K562 (cell line): ENCODE data around the gene EHD2. TPM values are rescaled to one million over a fixed set of nuclear protein-coding genes. Genes with fewer than 3 reads are reported as not detected.

Experiments used
- ARHGAP35 ChIP-seq: fragments of 450-650 bp; IDR thresholded peaks from 2 replicates; pipeline ENCODE4 v1.6.1; 2018; ENCODE audit not compliant: partially characterized antibody
- ASH1L ChIP-seq: fragments of 450-650 bp; IDR thresholded peaks from 2 replicates; pipeline ENCODE4 v1.6.1; 2018; ENCODE audit warnings: borderline replicate concordance, mild to moderate bottlenecking, low read depth; ENCODE audit not compliant: partially characterized antibody
- EHMT2 ChIP-seq: fragments of 450-650 bp; IDR thresholded peaks from 2 replicates; pipeline ENCODE4 v1.6.1; 2018; ENCODE audit warnings: antibody characterized with exemption
- EP300 ChIP-seq: IDR thresholded peaks from 2 replicates; pipeline ENCODE4 v1.6.1; 2012; ENCODE audit warnings: low read length, improper control_type of control experiment
- HIVEP1 ChIP-seq: fragments of 250-450 bp; sonication (Bioruptor Pico); IDR thresholded peaks from 2 replicates; pipeline ENCODE4 v1.4.0; 2020; ENCODE audit warnings: mild to moderate bottlenecking
- KLF10 ChIP-seq: fragments of 250-450 bp; sonication (Bioruptor Pico); IDR thresholded peaks from 2 replicates; pipeline ENCODE4 v1.6.1; 2021; ENCODE audit warnings: matching md5 sums
- RBM15 ChIP-seq: fragments of 200-400 bp; formaldehyde crosslinking; IDR thresholded peaks from 2 replicates; pipeline ENCODE4 v1.6.1; 2018; ENCODE audit warnings: mild to moderate bottlenecking, low read length, moderate library complexity; ENCODE audit not compliant: insufficient read depth
- SMAD4 ChIP-seq: fragments of 250-450 bp; sonication (Bioruptor Pico); conservative IDR thresholded peaks from 2 replicates; pipeline ENCODE4 v1.8.0; 2021; ENCODE audit warnings: inconsistent platforms, mild to moderate bottlenecking, moderate library complexity
- STAT5B ChIP-seq: fragments of 250-450 bp; sonication (Bioruptor Pico); IDR thresholded peaks from 2 replicates; pipeline ENCODE4 v1.8.0; 2021; ENCODE audit warnings: mild to moderate bottlenecking, inconsistent platforms
- ZNF561 ChIP-seq: fragments of 450-650 bp; formaldehyde crosslinking; conservative IDR thresholded peaks from 2 replicates; pipeline ENCODE4 v1.4.0; 2020; ENCODE audit warnings: mild to moderate bottlenecking, moderate library complexity
- ZNF778 ChIP-seq: fragments of 450-650 bp; formaldehyde crosslinking; IDR thresholded peaks from 2 replicates; pipeline ENCODE4 v1.4.0; 2020; ENCODE audit warnings: mild to moderate bottlenecking, moderate library complexity
- polyA plus RNA-seq, 8 experiments: library from polyadenylated mRNA; depleted of rRNA in 4 of 8; stranded (reverse) in 5 of 8; unstranded in 3 of 8; fragments of >200 nt; fragmentation: Nextera tagmentation in 2 of 8; fragmentation: Illumina TruSeq in 1 of 8; extraction: Ambion mirVana in 2 of 8; extraction: Trizol in 1 of 8; gene quantifications; 2 replicates each; pipeline versions ENCODE4 v1.2.1 to v1.2.3, GENCODE V29; 2011 to 2014; ENCODE audit warnings: inconsistent platforms in 1 of 8, missing spikeins in 1 of 8
- total RNA-seq, 7 experiments: library from RNA; depleted of rRNA in 6 of 7; stranded (reverse); fragments of >200 nt in 6 of 7; fragmentation: Illumina TruSeq in 2 of 7; extraction: Trizol in 2 of 7; gene quantifications; 2 replicates each; pipeline versions ENCODE4 v1.2.1 to v1.2.3, GENCODE V29; 2011 to 2021; ENCODE audit warnings: low replicate concordance in 1 of 7
- TF ChIP-seq, protein P1 (sequence below), 2 experiments: fragments of 450-650 bp in 1 of 2; sonication (generic) in 1 of 2; formaldehyde crosslinking in 1 of 2; IDR thresholded peaks; 2 replicates each; pipeline versions ENCODE4 v1.7.1 to v1.9.0; 2016 to 2022; ENCODE audit warnings: inconsistent platforms in 1 of 2, mild to moderate bottlenecking in 1 of 2, missing genetic modification reagents in 1 of 2
- TF ChIP-seq, protein P2 (sequence below): sonication (generic); formaldehyde crosslinking; IDR thresholded peaks from 2 replicates; pipeline ENCODE4 v1.8.1; 2022; ENCODE audit warnings: missing genetic modification reagents
- TF ChIP-seq, protein P3 (sequence below): sonication (generic); formaldehyde crosslinking; IDR thresholded peaks from 2 replicates; pipeline ENCODE4 v1.8.0; 2022; ENCODE audit warnings: missing genetic modification reagents, mild to moderate bottlenecking, borderline replicate concordance

Gene EHD2
- total and polyA plus RNA-seq, 9 of the 15 experiments (the other 6 are each of a cell fraction or from before 2014, with no cell fraction given): 1.7 to 32.2 (median 3.0) TPM

DNA sequence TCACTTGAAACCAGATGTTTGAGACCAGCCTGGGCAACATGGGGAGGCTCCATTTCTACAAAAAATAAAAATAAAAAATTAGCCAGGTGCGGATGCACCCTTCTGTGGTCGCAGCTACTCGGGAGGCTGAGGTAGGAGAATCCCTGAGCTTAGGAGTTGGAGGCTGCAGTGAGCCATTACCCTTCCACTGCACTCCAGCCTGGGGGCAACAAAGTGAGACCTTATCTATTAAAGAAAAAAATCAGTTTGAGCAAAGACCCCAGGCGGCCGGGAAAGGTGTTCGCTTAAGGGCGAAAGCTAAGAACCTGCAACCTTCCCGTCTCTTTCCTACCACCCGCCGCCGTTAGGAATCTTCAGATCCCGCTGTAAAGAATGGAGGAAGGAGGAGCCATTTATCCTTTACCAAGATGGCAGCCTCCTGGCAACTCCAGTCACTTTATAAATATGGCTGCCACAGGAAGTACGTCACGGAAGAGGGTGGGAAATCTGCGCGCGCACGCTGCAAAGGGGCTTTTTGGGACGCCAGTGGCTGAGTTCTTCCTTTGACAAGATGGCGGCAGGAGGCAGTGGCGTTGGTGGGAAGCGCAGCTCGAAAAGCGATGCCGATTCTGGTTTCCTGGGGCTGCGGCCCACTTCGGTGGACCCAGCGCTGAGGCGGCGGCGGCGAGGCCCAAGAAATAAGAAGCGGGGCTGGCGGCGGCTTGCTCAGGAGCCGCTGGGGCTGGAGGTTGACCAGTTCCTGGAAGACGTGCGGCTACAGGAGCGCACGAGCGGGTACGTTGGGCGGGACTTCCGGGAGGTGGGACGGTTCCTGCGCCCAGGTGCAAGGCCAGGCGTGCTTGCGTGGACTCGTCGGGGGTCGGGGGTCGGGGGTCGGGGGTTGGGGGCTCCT is 32.0 kb downstream of the EHD2 start, which contains the start of gene NOP53 (continued):
- TF ChIP-seq EHMT2 (peak; percentile 97), ZNF561 (no peak), SMAD4 (CRISPR knock-in tag) (peak; percentile 53; the same call in 1 of the 2 replicates), ARHGAP35 (no peak), ASH1L (peak; percentile 36), ZNF778 (CRISPR knock-in tag) (no peak), STAT5B (CRISPR knock-in tag) (no peak), KLF10 (CRISPR knock-in tag) (no peak), RBM15 (no peak), EP300 (no peak; the same call in 1 of the 2 replicates), HIVEP1 (CRISPR knock-in tag) (no peak)
- TF ChIP-seq, protein P1, sequence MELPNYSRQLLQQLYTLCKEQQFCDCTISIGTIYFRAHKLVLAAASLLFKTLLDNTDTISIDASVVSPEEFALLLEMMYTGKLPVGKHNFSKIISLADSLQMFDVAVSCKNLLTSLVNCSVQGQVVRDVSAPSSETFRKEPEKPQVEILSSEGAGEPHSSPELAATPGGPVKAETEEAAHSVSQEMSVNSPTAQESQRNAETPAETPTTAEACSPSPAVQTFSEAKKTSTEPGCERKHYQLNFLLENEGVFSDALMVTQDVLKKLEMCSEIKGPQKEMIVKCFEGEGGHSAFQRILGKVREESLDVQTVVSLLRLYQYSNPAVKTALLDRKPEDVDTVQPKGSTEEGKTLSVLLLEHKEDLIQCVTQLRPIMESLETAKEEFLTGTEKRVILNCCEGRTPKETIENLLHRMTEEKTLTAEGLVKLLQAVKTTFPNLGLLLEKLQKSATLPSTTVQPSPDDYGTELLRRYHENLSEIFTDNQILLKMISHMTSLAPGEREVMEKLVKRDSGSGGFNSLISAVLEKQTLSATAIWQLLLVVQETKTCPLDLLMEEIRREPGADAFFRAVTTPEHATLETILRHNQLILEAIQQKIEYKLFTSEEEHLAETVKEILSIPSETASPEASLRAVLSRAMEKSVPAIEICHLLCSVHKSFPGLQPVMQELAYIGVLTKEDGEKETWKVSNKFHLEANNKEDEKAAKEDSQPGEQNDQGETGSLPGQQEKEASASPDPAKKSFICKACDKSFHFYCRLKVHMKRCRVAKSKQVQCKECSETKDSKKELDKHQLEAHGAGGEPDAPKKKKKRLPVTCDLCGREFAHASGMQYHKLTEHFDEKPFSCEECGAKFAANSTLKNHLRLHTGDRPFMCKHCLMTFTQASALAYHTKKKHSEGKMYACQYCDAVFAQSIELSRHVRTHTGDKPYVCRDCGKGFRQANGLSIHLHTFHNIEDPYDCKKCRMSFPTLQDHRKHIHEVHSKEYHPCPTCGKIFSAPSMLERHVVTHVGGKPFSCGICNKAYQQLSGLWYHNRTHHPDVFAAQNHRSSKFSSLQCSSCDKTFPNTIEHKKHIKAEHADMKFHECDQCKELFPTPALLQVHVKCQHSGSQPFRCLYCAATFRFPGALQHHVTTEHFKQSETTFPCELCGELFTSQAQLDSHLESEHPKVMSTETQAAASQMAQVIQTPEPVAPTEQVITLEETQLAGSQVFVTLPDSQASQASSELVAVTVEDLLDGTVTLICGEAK (IDR thresholded peaks at IDR 0.05): peak; percentile 95
- TF ChIP-seq, protein P1 (CRISPR knock-in tag; IDR thresholded peaks at IDR 0.05): no peak
- TF ChIP-seq, protein P2, sequence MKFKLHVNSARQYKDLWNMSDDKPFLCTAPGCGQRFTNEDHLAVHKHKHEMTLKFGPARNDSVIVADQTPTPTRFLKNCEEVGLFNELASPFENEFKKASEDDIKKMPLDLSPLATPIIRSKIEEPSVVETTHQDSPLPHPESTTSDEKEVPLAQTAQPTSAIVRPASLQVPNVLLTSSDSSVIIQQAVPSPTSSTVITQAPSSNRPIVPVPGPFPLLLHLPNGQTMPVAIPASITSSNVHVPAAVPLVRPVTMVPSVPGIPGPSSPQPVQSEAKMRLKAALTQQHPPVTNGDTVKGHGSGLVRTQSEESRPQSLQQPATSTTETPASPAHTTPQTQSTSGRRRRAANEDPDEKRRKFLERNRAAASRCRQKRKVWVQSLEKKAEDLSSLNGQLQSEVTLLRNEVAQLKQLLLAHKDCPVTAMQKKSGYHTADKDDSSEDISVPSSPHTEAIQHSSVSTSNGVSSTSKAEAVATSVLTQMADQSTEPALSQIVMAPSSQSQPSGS: no peak
- TF ChIP-seq, protein P3, sequence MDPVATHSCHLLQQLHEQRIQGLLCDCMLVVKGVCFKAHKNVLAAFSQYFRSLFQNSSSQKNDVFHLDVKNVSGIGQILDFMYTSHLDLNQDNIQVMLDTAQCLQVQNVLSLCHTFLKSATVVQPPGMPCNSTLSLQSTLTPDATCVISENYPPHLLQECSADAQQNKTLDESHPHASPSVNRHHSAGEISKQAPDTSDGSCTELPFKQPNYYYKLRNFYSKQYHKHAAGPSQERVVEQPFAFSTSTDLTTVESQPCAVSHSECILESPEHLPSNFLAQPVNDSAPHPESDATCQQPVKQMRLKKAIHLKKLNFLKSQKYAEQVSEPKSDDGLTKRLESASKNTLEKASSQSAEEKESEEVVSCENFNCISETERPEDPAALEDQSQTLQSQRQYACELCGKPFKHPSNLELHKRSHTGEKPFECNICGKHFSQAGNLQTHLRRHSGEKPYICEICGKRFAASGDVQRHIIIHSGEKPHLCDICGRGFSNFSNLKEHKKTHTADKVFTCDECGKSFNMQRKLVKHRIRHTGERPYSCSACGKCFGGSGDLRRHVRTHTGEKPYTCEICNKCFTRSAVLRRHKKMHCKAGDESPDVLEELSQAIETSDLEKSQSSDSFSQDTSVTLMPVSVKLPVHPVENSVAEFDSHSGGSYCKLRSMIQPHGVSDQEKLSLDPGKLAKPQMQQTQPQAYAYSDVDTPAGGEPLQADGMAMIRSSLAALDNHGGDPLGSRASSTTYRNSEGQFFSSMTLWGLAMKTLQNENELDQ (CRISPR knock-in tag): no peak
